ENCODE measurements around the gene MALRD1.

DNA sequence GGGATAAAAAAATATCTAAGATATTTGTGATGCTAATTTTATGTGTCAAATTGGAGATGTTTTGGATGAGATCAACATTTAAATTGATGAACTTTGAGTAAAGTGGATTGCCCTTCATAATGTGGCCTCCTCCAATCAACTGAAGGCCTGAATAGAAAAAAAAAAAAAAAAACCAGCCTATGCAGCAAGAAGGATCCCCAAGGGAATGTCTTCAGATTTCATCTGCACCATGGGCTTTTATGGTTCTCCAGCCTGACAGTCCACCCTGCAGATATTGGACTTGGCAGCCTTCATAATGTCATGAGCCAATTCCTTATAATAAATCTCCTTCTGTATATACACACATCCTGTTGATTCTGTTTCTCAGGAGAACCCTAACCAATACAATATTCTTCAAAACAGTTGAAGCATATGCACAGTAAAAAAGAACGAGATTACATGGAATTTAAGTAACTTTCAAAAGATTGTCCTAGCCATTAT is 450.7 kb downstream of the MALRD1 start:
- TF ChIP-seq, protein P1, sequence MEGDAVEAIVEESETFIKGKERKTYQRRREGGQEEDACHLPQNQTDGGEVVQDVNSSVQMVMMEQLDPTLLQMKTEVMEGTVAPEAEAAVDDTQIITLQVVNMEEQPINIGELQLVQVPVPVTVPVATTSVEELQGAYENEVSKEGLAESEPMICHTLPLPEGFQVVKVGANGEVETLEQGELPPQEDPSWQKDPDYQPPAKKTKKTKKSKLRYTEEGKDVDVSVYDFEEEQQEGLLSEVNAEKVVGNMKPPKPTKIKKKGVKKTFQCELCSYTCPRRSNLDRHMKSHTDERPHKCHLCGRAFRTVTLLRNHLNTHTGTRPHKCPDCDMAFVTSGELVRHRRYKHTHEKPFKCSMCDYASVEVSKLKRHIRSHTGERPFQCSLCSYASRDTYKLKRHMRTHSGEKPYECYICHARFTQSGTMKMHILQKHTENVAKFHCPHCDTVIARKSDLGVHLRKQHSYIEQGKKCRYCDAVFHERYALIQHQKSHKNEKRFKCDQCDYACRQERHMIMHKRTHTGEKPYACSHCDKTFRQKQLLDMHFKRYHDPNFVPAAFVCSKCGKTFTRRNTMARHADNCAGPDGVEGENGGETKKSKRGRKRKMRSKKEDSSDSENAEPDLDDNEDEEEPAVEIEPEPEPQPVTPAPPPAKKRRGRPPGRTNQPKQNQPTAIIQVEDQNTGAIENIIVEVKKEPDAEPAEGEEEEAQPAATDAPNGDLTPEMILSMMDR (conservative IDR thresholded peaks at IDR 0.05; ENCODE audit: low read depth, low read length) = no peak
- no peak for TF ChIP-seq EZH2 (IDR thresholded peaks at IDR 0.05; ENCODE audit: borderline replicate concordance, low read depth, low read length, poor library complexity, severe bottlenecking)

Data from A673 (cell line).